ENCODE results near the gene GTPBP2. TPM values are rescaled to one million over a fixed set of nuclear protein-coding genes. Genes with fewer than 3 reads are reported as not detected.

GTPBP2 gene
- total and polyA plus RNA-seq, 2 experiments from 2014 or later = 17.5 to 55.9 TPM

DNA sequence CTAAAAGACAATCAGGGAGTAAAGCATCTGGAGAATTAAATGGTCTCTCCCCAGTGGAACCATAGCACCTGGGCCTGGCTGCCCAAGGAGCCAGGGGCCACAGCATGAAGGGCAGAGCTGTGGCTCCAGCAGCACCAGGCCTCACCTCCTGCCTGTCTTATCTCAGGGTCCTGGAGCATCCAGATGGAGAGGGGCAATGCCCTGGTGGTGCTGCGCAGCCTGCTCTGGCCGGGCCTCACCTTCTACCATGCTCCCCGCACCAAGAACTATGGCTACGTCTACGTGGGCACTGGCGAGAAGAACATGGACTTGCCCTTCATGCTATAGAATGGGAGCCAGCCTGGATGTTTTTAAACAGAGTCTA, 41.5 kb upstream of the GTPBP2 start:
- Histone ChIP-seq H3K27me3 (ENCODE audit: insufficient read depth) (no peaks in the 10 kb centered on the region), H3K9me2 (ENCODE audit: insufficient read depth) (no peaks in the 10 kb centered on the region), H3K36me3 (ENCODE audit: insufficient read depth) (no peaks in the 10 kb centered on the region; the same call in 1 of the 2 replicates), H3K4me2 (no peak overlapping the region), H3K27ac (ENCODE audit: low read depth) (0 out of 2 replicates have a peak overlapping the region, but pooled peaks have one; percentile 26), H3F3A (replicated peaks; ENCODE audit: low read depth) (peaks cover 22% of the 10 kb centered on the region; the same call in 1 of the 2 replicates), H3K4me3 (no peak overlapping the region), H3K4me1 (ENCODE audit: insufficient read depth) (peaks cover 27% of the 10 kb centered on the region), H3K79me2 (replicated peaks; ENCODE audit: insufficient read depth) (no peaks in the 10 kb centered on the region), H2AFZ (no peak overlapping the region), H4K20me1 (replicated peaks; ENCODE audit: insufficient read depth) (no peaks in the 10 kb centered on the region; the same call in 1 of the 2 replicates)
- peak overlapping the region; percentile 40 for H3K27ac Mint-ChIP-seq
- no peaks in the 10 kb centered on the region for H3K9me3 Mint-ChIP-seq
- DNase-seq (ENCODE audit: low spot score) (no peak), ATAC-seq (no peak)
- peaks cover 28% of the 10 kb centered on the region for H3K27me3 Mint-ChIP-seq (ENCODE audit: insufficient read depth, low read depth, poor library complexity)
- peaks cover 43% of the 10 kb centered on the region for H3K36me3 Mint-ChIP-seq (ENCODE audit: low read depth)
- no peak overlapping the region for H3K4me3 Mint-ChIP-seq
- TF ChIP-seq ZNF331 (CRISPR knock-in tag; IDR thresholded peaks at IDR 0.05; ENCODE audit: low read depth) (no peak), NANOG (IDR thresholded peaks at IDR 0.05; ENCODE audit: borderline replicate concordance) (no peak), EZH2phosphoT487 (IDR thresholded peaks at IDR 0.05; ENCODE audit: unreplicated experiment) (no peak)
- H3K4me1 Mint-ChIP-seq = peaks cover 31% of the 10 kb centered on the region

DNA sequence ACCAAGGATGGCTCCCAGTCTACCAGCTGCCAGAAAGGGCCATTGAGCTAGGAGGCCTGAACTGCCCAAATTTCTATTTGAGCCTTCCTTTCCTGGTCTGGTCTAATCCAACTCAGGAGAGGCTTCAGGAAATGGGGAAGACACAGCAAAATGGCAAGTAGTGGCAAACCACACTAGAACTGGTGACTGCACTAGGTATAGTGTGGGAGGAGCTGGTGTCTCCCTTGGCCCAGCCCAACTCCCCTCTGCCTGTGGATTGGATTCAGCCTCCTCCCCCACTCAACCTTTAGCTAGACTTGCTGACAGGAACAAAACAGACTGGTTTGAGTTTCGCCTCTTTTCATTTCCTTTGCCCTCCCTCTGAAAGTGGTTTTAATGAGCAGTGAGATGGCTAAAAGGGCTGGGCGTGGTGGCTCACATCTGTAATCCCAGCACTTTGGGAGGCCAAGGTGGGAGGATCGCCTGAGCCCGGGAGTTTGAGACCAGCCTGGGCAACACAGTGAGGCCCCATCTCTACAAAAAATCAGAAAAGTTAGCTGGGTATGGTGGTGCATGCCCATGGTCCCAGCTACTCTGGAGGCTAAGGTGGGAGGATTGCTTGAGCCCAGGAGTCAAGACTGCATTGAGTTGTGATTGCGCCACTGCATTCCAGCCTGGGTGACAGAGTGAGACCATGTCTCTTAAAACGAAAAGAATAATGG, 41.0 kb upstream of the GTPBP2 start:
- no peaks in the 10 kb centered on the region for H3K79me2 ChIP-seq (replicated peaks; ENCODE audit: insufficient read depth)
- 0 out of 2 replicates have a peak overlapping the region, but pooled peaks have one; percentile 39 for H3K27ac ChIP-seq (ENCODE audit: low read depth)
- no peaks in the 10 kb centered on the region; the same call in 1 of the 2 replicates for H4K20me1 ChIP-seq (replicated peaks; ENCODE audit: insufficient read depth)
- H3K9me2 ChIP-seq (ENCODE audit: insufficient read depth) = no peaks in the 10 kb centered on the region
- H2AFZ ChIP-seq = no peak overlapping the region
- H3K4me3 ChIP-seq = no peak overlapping the region
- peak; percentile 38 for DNase-seq (ENCODE audit: low spot score)
- no peaks in the 10 kb centered on the region for H3K27me3 ChIP-seq (ENCODE audit: insufficient read depth)
- peak overlapping the region; percentile 80 for H3K27ac Mint-ChIP-seq
- no peak overlapping the region for H3K4me3 Mint-ChIP-seq
- H3K9me3 Mint-ChIP-seq = no peaks in the 10 kb centered on the region
- peaks cover 22% of the 10 kb centered on the region; the same call in 1 of the 2 replicates for H3F3A ChIP-seq (replicated peaks; ENCODE audit: low read depth)
- H3K36me3 ChIP-seq (ENCODE audit: insufficient read depth) = no peaks in the 10 kb centered on the region; the same call in 1 of the 2 replicates
- H3K4me2 ChIP-seq = peak overlapping the region; percentile 17; the same call in 1 of the 2 replicates
- H3K27me3 Mint-ChIP-seq (ENCODE audit: insufficient read depth, low read depth, poor library complexity) = peaks cover 28% of the 10 kb centered on the region
- peaks cover 27% of the 10 kb centered on the region for H3K4me1 ChIP-seq (ENCODE audit: insufficient read depth)
- H3K36me3 Mint-ChIP-seq (ENCODE audit: low read depth) = peaks cover 39% of the 10 kb centered on the region
- peak; percentile 5; the same call in 2 of the 3 replicates for ATAC-seq
- peaks cover 31% of the 10 kb centered on the region for H3K4me1 Mint-ChIP-seq
- TF ChIP-seq NANOG (IDR thresholded peaks at IDR 0.05; ENCODE audit: borderline replicate concordance) = no peak
- no peak for TF ChIP-seq CREB1 (CRISPR knock-in tag; IDR thresholded peaks at IDR 0.05; ENCODE audit: low read depth)
- no peak for TF ChIP-seq ZNF114 (CRISPR knock-in tag; IDR thresholded peaks at IDR 0.05)
- TF ChIP-seq EZH2phosphoT487 (IDR thresholded peaks at IDR 0.05; ENCODE audit: unreplicated experiment) = no peak
- TF ChIP-seq JUNB (IDR thresholded peaks at IDR 0.05; ENCODE audit: unreplicated experiment) = no peak
- TF ChIP-seq ZNF331 (CRISPR knock-in tag; IDR thresholded peaks at IDR 0.05; ENCODE audit: low read depth) = no peak
- TF ChIP-seq, protein P1, sequence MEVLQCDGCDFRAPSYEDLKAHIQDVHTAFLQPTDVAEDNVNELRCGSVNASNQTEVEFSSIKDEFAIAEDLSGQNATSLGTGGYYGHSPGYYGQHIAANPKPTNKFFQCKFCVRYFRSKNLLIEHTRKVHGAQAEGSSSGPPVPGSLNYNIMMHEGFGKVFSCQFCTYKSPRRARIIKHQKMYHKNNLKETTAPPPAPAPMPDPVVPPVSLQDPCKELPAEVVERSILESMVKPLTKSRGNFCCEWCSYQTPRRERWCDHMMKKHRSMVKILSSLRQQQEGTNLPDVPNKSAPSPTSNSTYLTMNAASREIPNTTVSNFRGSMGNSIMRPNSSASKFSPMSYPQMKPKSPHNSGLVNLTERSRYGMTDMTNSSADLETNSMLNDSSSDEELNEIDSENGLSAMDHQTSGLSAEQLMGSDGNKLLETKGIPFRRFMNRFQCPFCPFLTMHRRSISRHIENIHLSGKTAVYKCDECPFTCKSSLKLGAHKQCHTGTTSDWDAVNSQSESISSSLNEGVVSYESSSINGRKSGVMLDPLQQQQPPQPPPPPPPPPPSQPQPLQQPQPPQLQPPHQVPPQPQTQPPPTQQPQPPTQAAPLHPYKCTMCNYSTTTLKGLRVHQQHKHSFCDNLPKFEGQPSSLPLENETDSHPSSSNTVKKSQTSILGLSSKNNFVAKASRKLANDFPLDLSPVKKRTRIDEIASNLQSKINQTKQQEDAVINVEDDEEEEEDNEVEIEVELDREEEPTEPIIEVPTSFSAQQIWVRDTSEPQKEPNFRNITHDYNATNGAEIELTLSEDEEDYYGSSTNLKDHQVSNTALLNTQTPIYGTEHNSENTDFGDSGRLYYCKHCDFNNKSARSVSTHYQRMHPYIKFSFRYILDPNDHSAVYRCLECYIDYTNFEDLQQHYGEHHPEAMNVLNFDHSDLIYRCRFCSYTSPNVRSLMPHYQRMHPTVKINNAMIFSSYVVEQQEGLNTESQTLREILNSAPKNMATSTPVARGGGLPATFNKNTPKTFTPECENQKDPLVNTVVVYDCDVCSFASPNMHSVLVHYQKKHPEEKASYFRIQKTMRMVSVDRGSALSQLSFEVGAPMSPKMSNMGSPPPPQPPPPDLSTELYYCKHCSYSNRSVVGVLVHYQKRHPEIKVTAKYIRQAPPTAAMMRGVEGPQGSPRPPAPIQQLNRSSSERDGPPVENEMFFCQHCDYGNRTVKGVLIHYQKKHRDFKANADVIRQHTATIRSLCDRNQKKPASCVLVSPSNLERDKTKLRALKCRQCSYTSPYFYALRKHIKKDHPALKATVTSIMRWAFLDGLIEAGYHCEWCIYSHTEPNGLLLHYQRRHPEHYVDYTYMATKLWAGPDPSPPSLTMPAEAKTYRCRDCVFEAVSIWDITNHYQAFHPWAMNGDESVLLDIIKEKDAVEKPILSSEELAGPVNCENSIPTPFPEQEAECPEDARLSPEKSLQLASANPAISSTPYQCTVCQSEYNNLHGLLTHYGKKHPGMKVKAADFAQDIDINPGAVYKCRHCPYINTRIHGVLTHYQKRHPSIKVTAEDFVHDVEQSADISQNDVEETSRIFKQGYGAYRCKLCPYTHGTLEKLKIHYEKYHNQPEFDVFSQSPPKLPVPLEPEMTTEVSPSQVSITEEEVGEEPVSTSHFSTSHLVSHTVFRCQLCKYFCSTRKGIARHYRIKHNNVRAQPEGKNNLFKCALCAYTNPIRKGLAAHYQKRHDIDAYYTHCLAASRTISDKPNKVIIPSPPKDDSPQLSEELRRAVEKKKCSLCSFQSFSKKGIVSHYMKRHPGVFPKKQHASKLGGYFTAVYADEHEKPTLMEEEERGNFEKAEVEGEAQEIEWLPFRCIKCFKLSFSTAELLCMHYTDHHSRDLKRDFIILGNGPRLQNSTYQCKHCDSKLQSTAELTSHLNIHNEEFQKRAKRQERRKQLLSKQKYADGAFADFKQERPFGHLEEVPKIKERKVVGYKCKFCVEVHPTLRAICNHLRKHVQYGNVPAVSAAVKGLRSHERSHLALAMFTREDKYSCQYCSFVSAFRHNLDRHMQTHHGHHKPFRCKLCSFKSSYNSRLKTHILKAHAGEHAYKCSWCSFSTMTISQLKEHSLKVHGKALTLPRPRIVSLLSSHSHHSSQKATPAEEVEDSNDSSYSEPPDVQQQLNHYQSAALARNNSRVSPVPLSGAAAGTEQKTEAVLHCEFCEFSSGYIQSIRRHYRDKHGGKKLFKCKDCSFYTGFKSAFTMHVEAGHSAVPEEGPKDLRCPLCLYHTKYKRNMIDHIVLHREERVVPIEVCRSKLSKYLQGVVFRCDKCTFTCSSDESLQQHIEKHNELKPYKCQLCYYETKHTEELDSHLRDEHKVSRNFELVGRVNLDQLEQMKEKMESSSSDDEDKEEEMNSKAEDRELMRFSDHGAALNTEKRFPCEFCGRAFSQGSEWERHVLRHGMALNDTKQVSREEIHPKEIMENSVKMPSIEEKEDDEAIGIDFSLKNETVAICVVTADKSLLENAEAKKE (CRISPR knock-in tag; IDR thresholded peaks at IDR 0.05) = no peak
- TF ChIP-seq, protein P2, sequence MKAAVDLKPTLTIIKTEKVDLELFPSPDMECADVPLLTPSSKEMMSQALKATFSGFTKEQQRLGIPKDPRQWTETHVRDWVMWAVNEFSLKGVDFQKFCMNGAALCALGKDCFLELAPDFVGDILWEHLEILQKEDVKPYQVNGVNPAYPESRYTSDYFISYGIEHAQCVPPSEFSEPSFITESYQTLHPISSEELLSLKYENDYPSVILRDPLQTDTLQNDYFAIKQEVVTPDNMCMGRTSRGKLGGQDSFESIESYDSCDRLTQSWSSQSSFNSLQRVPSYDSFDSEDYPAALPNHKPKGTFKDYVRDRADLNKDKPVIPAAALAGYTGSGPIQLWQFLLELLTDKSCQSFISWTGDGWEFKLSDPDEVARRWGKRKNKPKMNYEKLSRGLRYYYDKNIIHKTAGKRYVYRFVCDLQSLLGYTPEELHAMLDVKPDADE (IDR thresholded peaks at IDR 0.05) = no peak
- TF ChIP-seq POLR2AphosphoS5 (IDR thresholded peaks at IDR 0.05; ENCODE audit: low read depth) = no peak
- TF ChIP-seq STAT1 (IDR thresholded peaks at IDR 0.05; ENCODE audit: unreplicated experiment) = no peak
- no peak for TF ChIP-seq EZH2 (IDR thresholded peaks at IDR 0.05; ENCODE audit: low read depth, unreplicated experiment)
